ENCODE data around the gene COL26A1. TPM values are rescaled to one million over a fixed set of nuclear protein-coding genes. Genes with fewer than 3 reads are reported as not detected.

Gene COL26A1
- total RNA-seq, 2 donors from 2014 or later: not detected

DNA sequence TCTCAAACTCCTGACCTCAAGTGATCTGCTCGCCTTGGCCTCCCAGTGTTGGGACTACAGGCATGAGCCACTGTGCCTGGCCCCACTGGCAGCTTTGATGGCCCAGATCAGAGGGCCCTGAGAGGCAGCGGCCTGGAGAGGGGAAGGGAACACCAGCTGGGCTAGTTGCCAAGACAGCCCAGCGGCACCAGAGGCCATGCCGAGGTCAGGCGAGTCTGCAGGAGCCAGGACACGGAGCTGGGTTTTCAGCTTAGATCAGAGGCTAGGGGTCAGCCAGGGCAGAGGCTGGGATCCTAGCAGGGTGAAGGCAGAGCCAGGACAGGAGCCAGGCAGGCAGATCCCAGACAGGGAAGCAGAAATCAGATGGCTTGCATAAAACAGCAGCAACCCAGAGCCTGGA lies 173.6 kb downstream of the COL26A1 start:
- no peak for DNase-seq (ENCODE audit: low spot score)
- no peak overlapping the region for H3K27ac Mint-ChIP-seq
- ATAC-seq: no peak

DNA sequence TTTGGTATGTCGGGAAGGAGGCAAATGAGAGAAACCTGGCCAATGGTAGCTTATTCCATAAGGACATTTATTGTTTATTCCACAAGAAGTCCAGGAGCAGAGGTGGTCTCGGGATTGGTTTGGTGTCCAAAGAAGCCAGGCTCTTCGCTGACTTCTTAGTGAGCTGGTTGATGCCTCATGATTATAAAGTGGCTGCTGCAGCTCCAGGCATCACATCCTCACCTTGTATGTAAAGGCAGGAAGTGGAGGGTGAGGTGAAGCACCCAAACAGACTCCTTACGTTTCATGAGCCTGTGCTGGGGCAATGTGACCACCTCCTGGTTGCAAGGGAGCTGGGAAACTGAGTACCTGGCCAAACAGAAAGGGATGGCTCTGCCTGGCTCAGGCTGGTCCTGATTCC lies 174.0 kb downstream of the COL26A1 start:
- H3K4me3 Mint-ChIP-seq: no peak overlapping the region
- no peak overlapping the region for H3K27ac Mint-ChIP-seq
- H3K36me3 Mint-ChIP-seq: no peaks in the 10 kb centered on the region
- DNase-seq (ENCODE audit: low spot score) (no peak), ATAC-seq (no peak)
- no peaks in the 10 kb centered on the region for H3K9me3 Mint-ChIP-seq
- peaks cover 17 to 25% of the 10 kb centered on the region in 2 donors for H3K4me1 Mint-ChIP-seq (ENCODE audit: low read depth in 2 of 2)
- peaks cover 0 to 3% of the 10 kb centered on the region in 2 donors for H3K27me3 Mint-ChIP-seq

More for the DNA sequence above, 173.6 kb downstream of the COL26A1 start:
- Mint-ChIP-seq H3K27me3 (peaks cover 0 to 3% of the 10 kb centered on the region in 2 donors), H3K9me3 (no peaks in the 10 kb centered on the region), H3K4me1 (ENCODE audit: low read depth in 2 of 2) (peaks cover 17 to 25% of the 10 kb centered on the region in 2 donors), H3K36me3 (no peaks in the 10 kb centered on the region), H3K4me3 (no peak overlapping the region)

DNA sequence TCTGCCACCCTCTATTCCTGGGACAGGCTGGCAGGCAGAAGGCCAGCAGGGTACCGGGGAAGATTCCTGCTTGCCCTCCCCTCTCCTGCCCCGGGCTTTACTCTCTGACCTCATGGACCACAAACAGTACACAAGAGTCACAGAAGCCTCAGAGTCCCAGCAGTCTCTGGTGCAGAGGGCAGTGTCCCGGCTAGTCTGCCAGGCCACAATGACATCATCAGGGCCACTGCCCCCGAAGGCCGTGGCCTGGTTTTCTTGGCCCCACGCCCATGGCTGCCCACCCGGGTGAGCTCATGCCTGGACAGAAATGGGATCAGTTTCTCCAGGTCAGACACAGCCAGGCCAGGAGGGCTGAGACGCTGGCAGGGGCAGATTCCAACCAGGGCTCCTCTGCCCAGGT lies 174.5 kb downstream of the COL26A1 start:
- H3K27me3 Mint-ChIP-seq: peaks cover 0 to 3% of the 10 kb centered on the region in 2 donors
- peaks cover 16 to 25% of the 10 kb centered on the region in 2 donors for H3K4me1 Mint-ChIP-seq (ENCODE audit: low read depth in 2 of 2)
- DNase-seq (ENCODE audit: low spot score) (no peak), ATAC-seq (no peak)
- no peak overlapping the region for H3K27ac Mint-ChIP-seq
- H3K9me3 Mint-ChIP-seq: no peaks in the 10 kb centered on the region
- no peaks in the 10 kb centered on the region for H3K36me3 Mint-ChIP-seq
- no peak overlapping the region for H3K4me3 Mint-ChIP-seq

DNA sequence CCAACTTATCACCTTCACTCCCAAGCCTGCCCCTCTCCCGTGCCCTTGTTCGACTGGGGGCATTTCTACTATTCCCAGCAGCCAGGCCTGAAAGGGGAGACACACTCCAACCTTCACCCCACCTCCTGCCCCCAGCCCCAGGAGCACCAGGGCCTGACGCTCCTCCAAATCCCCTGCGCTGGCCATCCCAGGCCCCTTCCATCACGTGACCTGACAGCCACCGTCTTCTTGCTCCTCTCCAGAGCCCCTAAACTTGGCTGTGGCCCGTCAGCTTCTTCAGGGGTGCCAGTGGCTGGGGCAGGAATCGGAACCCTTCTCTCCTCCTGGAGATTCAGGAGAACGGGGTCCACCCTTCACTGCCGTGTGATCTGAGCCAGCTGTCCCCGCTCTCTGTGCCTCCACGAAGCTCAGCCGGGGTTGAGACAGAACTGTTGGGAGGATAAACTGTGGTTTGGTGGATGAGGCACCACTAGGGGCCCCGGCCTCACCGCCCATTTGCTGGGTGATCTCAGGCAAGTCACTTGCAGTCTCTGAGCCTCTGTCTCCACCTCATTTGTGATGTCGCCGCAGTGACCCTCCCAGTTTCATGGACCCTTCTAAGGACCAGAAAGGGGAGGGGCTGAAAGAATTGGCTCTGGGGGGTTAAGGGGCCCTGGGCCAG lies 175.4 kb downstream of the COL26A1 start:
- H3K9me3 Mint-ChIP-seq: no peaks in the 10 kb centered on the region

DNA sequence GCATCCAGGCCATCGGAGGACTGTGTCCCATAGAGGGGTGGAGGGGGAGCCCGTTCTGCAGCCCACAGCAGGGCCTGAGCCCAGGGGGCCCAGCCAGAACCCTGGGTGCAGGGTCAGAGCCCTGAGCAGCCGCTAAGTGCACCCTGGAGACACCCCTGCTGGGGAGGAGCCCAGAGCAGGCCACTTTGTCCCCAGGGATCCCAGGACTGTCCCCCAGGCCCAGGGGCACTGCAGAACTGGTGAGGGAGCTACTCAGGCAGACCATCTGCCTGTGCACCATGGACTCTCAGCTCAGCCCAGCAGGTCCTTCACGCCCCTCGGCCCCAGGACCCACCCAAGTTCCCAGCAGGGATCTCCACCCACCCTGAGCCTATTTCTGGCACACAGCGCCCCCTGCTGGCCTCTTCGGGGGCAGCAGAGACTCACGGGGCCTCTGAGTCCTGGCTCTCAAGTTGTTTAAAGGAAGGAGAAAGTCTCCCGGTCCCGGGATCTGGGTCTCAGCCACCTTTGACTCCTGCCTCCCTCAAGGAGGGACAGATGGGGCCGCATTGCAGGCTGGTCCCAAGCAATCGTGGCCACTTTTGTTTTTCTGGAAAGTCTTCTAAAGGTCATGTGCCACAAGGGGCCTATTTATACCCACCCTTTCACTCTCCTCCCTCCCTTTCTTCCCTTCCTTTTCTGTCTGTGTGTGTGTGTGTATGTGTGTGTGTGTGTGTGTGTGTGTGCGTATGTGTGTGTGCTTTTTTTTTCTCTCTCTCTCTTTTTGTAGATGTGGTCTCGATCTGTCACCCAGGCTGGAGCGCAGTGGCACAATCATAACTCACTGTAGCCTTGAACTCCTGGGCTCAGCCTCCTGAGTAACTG lies 176.2 kb downstream of the COL26A1 start:
- peaks cover 0 to 8% of the 10 kb centered on the region in 2 donors for H3K27me3 Mint-ChIP-seq
- peaks cover 13 to 30% of the 10 kb centered on the region in 2 donors for H3K4me1 Mint-ChIP-seq (ENCODE audit: low read depth in 2 of 2)
- no peak overlapping the region for H3K4me3 Mint-ChIP-seq
- H3K36me3 Mint-ChIP-seq: no peaks in the 10 kb centered on the region
- peak; percentile 50 to 68 for ATAC-seq
- DNase-seq (ENCODE audit: low spot score): no peak
- H3K27ac Mint-ChIP-seq: peak overlapping the region in 1 of 2 donors; percentile 40
- H3K9me3 Mint-ChIP-seq: no peaks in the 10 kb centered on the region

More for the DNA sequence above, 175.4 kb downstream of the COL26A1 start:
- no peak for ATAC-seq
- Mint-ChIP-seq H3K4me3 (no peak overlapping the region), H3K4me1 (ENCODE audit: low read depth in 2 of 2) (peaks cover 13 to 30% of the 10 kb centered on the region in 2 donors), H3K36me3 (no peaks in the 10 kb centered on the region), H3K27me3 (peaks cover 0 to 8% of the 10 kb centered on the region in 2 donors), H3K27ac (no peak overlapping the region)
- DNase-seq (ENCODE audit: low spot score): no peak

DNA sequence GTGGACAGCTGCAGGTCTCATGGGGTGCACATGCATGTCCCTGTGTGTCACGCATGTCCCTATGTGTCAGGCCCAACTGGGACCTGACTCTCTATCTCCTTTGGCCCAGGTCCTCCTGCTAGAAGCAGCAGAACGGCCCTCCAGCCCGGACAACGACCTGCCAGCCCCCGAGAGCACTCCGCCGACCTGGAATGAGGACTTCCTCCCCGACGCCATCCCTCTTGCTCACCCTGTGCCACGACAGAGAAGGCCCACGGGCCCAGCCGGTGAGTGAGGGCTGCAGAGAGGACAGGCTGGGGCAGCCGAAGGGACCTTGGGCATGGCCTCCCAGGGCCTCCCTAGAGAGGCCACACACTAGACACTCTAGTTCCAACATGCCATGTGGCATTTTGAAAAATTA lies 177.1 kb downstream of the COL26A1 start:
- no peak for ATAC-seq
- peaks cover 9 to 24% of the 10 kb centered on the region in 2 donors for H3K4me1 Mint-ChIP-seq (ENCODE audit: low read depth in 2 of 2)
- H3K36me3 Mint-ChIP-seq: no peaks in the 10 kb centered on the region
- DNase-seq (ENCODE audit: low spot score): no peak
- no peak overlapping the region for H3K4me3 Mint-ChIP-seq
- no peak overlapping the region for H3K27ac Mint-ChIP-seq
- peaks cover 0 to 5% of the 10 kb centered on the region in 2 donors for H3K27me3 Mint-ChIP-seq
- no peaks in the 10 kb centered on the region for H3K9me3 Mint-ChIP-seq

DNA sequence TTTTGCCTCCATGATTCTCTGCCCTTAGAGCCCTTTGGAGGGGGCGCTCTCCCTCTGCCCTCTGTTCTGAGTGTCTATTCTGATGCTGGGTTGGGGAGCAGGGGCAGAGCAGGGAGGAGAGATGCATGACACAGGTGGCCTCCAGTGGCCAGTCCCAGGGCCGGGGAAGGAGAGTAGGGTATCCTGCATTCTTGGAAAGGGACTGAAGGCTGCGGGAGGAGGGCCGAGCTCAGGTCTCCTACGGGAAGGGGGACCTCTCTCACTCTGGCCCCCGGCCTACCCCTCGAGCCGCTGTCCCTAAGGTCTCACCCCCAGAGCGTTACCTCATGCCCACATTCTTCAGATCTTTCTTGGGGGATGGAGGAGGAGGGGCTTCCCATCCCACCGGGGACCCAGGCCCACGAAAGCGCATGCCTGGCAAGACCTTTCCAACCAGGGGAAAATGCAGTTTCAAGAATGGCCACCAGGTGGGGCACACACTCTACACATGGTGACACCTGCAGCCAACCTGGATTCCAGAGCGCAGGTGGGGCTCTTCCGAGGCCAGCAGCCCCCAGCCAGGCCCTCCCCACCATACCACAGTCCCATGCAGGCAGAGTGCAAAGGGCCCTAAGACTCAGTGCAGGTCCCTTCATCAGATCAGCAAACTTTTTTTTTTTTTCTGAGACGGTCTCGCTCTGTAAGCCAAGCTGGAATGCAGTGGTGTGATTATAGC lies 180.0 kb downstream of the COL26A1 start:
- Mint-ChIP-seq H3K9me3 (no peaks in the 10 kb centered on the region), H3K4me3 (no peak overlapping the region), H3K4me1 (ENCODE audit: low read depth in 2 of 2) (peaks cover 0 to 10% of the 10 kb centered on the region in 2 donors), H3K27me3 (peaks cover 0 to 6% of the 10 kb centered on the region in 2 donors), H3K36me3 (no peaks in the 10 kb centered on the region), H3K27ac (no peak overlapping the region)
- DNase-seq (ENCODE audit: low spot score): peak; percentile 76
- peak; percentile 24 to 62 for ATAC-seq

DNA sequence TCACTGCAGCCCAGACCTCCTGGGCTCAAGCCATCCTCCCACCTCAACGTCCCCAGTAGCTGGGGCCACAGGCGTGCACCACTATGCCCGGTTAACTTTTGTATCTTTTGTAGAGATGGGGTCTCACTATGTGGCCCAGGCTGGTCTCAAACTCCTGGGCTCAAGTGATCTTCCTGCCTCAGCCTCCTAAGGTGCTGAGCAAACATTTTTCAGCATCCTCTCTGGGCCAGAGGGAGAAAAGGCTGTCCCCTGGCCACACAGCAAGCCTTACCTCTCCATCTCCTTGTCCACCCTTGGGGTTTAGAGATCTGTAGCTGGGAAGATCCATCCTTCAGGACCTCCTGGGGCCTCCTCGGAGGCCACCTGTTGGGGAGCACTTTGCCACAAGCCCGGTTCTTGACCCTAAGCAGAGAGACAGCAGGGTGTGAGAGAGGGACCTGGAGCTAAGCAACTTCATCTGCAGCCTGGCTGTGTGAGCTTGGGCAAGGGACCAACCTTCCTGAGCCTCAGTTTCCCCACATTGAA lies 180.6 kb downstream of the COL26A1 start:
- Mint-ChIP-seq H3K9me3 (no peaks in the 10 kb centered on the region), H3K27me3 (peaks cover 0 to 8% of the 10 kb centered on the region in 2 donors), H3K36me3 (no peaks in the 10 kb centered on the region), H3K27ac (no peak overlapping the region), H3K4me3 (no peak overlapping the region), H3K4me1 (ENCODE audit: low read depth in 2 of 2) (peaks cover 0 to 10% of the 10 kb centered on the region in 2 donors)
- ATAC-seq (no peak), DNase-seq (ENCODE audit: low spot score) (peak; percentile 26)

DNA sequence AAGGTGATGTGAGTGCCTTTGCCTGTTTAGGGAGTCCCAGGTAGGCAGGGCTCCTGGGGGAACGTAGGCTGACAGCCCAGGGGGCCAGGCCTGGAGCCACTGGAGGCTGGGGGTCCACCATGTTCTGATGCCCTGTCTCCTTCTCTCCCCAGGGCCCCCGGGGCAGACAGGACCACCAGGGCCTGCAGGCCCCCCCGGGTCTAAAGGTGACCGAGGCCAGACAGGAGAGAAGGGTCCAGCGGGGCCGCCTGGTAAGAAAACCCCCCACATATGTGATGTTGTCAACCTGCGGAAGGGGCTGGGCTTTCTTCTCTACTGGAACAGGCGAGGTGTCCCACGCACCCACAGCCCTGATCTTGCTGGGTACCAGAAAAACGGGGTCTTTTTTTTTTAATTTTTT lies 181.2 kb downstream of the COL26A1 start:
- peaks cover 0 to 9% of the 10 kb centered on the region in 2 donors for H3K4me1 Mint-ChIP-seq (ENCODE audit: low read depth in 2 of 2)
- no peaks in the 10 kb centered on the region for H3K36me3 Mint-ChIP-seq
- DNase-seq (ENCODE audit: low spot score): no peak
- no peak overlapping the region for H3K27ac Mint-ChIP-seq
- H3K9me3 Mint-ChIP-seq: no peaks in the 10 kb centered on the region
- H3K4me3 Mint-ChIP-seq: no peak overlapping the region
- H3K27me3 Mint-ChIP-seq: peaks cover 0 to 8% of the 10 kb centered on the region in 2 donors
- no peak for ATAC-seq

DNA sequence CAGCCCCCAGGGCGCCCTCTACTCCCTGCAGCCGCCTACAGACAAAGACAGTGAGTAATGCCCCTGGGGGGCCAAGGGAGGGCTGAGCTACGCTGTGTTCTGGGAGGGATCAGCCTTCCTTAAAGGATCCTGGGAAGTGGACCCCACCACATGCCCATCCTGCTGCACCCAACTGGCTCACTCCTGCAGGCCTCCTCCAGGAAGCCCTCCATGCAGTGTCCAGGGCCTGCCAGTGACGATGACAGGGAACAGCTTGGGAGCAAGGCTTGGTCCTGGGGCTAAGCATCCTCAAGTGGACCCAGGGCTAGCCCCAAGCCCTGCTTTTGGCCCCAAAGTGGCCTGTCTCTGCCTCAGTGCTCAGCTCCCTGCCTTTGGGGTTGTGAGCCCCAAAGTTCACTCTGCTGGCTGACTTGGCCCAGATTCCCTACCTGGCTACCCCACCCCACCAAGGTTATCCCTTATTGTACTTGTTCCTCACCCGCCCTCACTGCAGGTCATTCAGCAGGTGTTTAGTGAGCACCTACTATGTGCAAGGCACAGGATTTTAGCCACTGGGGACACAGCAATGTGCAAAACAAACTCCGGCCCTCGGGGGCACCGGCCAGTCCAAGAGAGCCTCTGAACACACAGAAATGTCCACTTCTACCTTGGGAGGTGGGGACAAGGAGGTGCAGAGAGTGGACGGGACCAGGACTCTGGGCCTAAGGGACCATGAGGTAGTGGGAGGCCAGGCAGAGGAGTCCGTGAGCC lies 182.9 kb downstream of the COL26A1 start:
- Mint-ChIP-seq H3K4me3 (no peak overlapping the region), H3K27me3 (peaks cover 0 to 8% of the 10 kb centered on the region in 2 donors), H3K27ac (no peak overlapping the region), H3K9me3 (no peaks in the 10 kb centered on the region), H3K36me3 (no peaks in the 10 kb centered on the region), H3K4me1 (ENCODE audit: low read depth in 2 of 2) (peaks cover 0 to 5% of the 10 kb centered on the region in 2 donors)
- ATAC-seq (peak in 1 of 2 donors; percentile 8), DNase-seq (ENCODE audit: low spot score) (no peak)

DNA sequence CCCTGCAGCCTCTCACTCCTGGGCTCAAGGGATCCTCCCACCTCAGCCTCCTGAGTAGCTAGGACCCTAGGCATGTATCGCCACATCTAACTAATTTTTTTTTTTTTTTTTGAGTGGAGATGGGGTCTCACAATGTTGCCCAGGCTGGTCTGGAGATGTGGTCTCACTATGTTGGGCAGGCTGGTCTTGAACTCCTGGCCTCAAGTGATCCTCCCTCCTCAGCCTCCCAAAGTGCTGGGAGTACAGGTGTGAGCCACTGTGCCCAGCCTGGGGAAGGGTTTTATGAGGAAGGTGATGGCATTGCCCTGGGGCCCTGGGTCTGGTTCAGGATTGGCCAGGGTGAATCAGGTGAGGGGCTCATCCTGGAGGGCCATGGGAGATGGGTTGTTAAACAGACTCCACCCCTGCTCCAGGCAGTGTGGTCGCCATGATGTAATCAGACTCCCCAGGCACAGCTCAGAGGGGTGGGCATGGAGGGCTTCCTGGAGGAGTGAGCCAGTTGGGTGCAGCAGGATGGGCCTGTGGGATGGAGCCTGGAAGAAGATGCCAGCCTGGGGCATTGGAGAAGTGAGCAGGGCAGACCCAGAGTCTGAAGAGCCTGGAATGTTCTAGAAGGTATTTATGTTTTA lies 183.7 kb downstream of the COL26A1 start:
- no peak for DNase-seq (ENCODE audit: low spot score)
- Mint-ChIP-seq H3K36me3 (no peaks in the 10 kb centered on the region), H3K9me3 (no peaks in the 10 kb centered on the region), H3K27ac (no peak overlapping the region), H3K27me3 (peaks cover 0 to 8% of the 10 kb centered on the region in 2 donors), H3K4me1 (ENCODE audit: low read depth in 2 of 2) (peaks cover 0 to 5% of the 10 kb centered on the region in 2 donors), H3K4me3 (no peak overlapping the region)
- no peak for ATAC-seq

DNA sequence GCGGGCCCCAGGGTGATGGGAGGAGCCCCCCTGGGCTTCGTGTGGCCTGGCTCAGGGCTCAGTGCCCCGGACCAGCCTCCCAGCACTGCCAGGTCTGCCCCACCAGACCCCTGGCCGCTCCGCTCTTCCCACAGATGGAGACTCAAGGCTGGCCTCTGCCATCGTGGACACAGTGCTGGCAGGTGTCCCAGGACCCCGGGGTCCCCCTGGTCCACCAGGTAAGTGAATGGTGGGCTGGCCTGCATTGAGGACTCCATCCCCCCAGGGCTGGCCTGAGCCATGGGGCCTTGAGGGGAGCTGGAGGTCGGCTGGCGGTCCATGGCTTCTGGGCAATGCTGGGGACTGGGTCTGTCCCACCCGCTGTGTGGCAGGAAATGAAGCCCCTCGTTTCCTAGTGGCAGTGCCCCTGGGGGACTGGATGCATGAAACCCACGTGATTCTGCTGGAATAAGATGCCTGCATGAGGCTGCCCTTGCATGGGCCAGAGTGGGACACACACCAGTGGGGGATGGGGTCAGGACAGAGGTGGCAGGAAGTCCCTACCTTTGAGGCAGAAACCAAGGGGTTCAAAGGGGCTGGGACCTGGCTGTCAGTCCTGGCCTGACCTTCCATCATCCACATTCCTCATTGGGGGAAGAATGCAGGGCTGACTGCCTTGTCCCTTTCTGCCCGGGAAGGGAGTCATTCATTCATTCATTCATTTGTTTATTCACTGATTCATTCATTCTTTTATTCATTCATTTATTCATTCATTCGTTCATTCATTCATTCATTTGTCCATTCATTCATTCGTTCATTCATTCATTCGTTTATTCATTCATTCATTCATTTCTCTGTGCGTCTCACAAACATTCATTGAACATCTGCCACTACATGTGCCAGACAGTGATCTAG lies 184.6 kb downstream of the COL26A1 start:
- Mint-ChIP-seq H3K27me3 (peaks cover 0 to 8% of the 10 kb centered on the region in 2 donors), H3K4me1 (ENCODE audit: low read depth in 2 of 2) (peaks cover 0 to 5% of the 10 kb centered on the region in 2 donors), H3K27ac (no peak overlapping the region), H3K36me3 (no peaks in the 10 kb centered on the region), H3K4me3 (no peak overlapping the region), H3K9me3 (no peaks in the 10 kb centered on the region)
- no peak for DNase-seq (ENCODE audit: low spot score)
- ATAC-seq: no peak

All from natural killer cell treated with Interleukin-12 subunit alpha and Interleukin-12 subunit beta and Interleukin-15 and Interleukin-18, amount 100 ng/mL, for 72 hours (primary cell).